ENCODE data around the gene PRDM5.

The PRDM5 gene

GRCh38 chr4:120692964-120693363, 229.6 kb downstream of the PRDM5 start:
- no CpG with 5 or more reads among the region's 2 CpGs for WGBS (ENCODE audit: extremely low coverage, insufficient coverage, insufficient read length)
- Histone ChIP-seq H3K4me3 (ENCODE audit: low read depth, low read length) (no peak overlapping the region), H4K12ac (ENCODE audit: low read depth, low read length) (no peak overlapping the region), H2BK5ac (ENCODE audit: low read depth, low read length, poor library complexity) (no peak overlapping the region), H3K4ac (ENCODE audit: low read depth, low read length) (no peak overlapping the region), H3K27ac (ENCODE audit: low read depth, low read length) (no peak overlapping the region), H3K27me3 (ENCODE audit: insufficient read depth, low read length) (no peaks in the 10 kb centered on the region), H3K79me1 (ENCODE audit: low read length) (no peaks in the 10 kb centered on the region), H3K9ac (ENCODE audit: low read length) (no peak overlapping the region), H3K36me3 (ENCODE audit: control insufficient read depth in 1 of 2, insufficient read depth in 2 of 2, low read length in 2 of 2) (no peaks in the 10 kb centered on the region), H2BK12ac (ENCODE audit: low read length) (no peak overlapping the region), H3K14ac (ENCODE audit: low read length) (no peak overlapping the region), H3K9me3 (ENCODE audit: insufficient read depth, low read depth, low read length) (no peaks in the 10 kb centered on the region), H3K4me2 (ENCODE audit: low read length) (no peak overlapping the region), H2AFZ (ENCODE audit: insufficient read depth, low read length, poor library complexity) (no peak overlapping the region), H2AK5ac (ENCODE audit: low read length) (no peak overlapping the region), H3K79me2 (ENCODE audit: control insufficient read depth, insufficient read depth, low read length, poor library complexity) (no peaks in the 10 kb centered on the region), H3K18ac (ENCODE audit: low read length) (no peak overlapping the region), H2BK120ac (ENCODE audit: insufficient read depth, low read length, poor library complexity) (no peak overlapping the region), H4K8ac (ENCODE audit: low read depth, low read length) (no peak overlapping the region), H4K91ac (ENCODE audit: low read depth, low read length) (no peak overlapping the region), H3K23ac (ENCODE audit: low read length) (no peak overlapping the region), H3K4me1 (ENCODE audit: control insufficient read depth in 1 of 2, insufficient read depth in 2 of 2, low read length in 2 of 2) (no peaks in the 10 kb centered on the region)
- peak; percentile 29 to 69 for DNase-seq

- no peaks in the 10 kb centered on the region for H3K79me1 ChIP-seq (ENCODE audit: low read length)
These were observed 231.0 kb downstream of the PRDM5 start for GRCh38 chr4:120691536-120691935.

GRCh38 chr4:120691106-120691505, 231.4 kb downstream of the PRDM5 start:
- H3K9ac ChIP-seq (ENCODE audit: low read length) = no peak overlapping the region
- H3K4ac ChIP-seq (ENCODE audit: low read depth, low read length) = no peak overlapping the region

More at GRCh38 chr4:120691536-120691935, 231.0 kb downstream of the PRDM5 start:
- Histone ChIP-seq H3K79me2 (ENCODE audit: control insufficient read depth, insufficient read depth, low read length, poor library complexity) (no peaks in the 10 kb centered on the region), H3K23ac (ENCODE audit: low read length) (no peak overlapping the region), H3K27ac (ENCODE audit: low read depth, low read length) (no peak overlapping the region), H3K9ac (ENCODE audit: low read length) (no peak overlapping the region), H4K12ac (ENCODE audit: low read depth, low read length) (no peak overlapping the region), H3K14ac (ENCODE audit: low read length) (no peak overlapping the region), H3K4ac (ENCODE audit: low read depth, low read length) (no peak overlapping the region), H3K27me3 (ENCODE audit: insufficient read depth, low read length) (no peaks in the 10 kb centered on the region), H3K4me3 (ENCODE audit: low read depth, low read length) (no peak overlapping the region), H3K18ac (ENCODE audit: low read length) (no peak overlapping the region), H3K36me3 (ENCODE audit: control insufficient read depth in 1 of 2, insufficient read depth in 2 of 2, low read length in 2 of 2) (no peaks in the 10 kb centered on the region), H3K4me2 (ENCODE audit: low read length) (no peak overlapping the region), H2AFZ (ENCODE audit: insufficient read depth, low read length, poor library complexity) (no peak overlapping the region), H2BK12ac (ENCODE audit: low read length) (no peak overlapping the region), H4K8ac (ENCODE audit: low read depth, low read length) (no peak overlapping the region), H4K91ac (ENCODE audit: low read depth, low read length) (no peak overlapping the region), H2BK5ac (ENCODE audit: low read depth, low read length, poor library complexity) (no peak overlapping the region), H3K9me3 (ENCODE audit: insufficient read depth, low read depth, low read length) (no peaks in the 10 kb centered on the region), H3K4me1 (ENCODE audit: control insufficient read depth in 1 of 2, insufficient read depth in 2 of 2, low read length in 2 of 2) (no peaks in the 10 kb centered on the region), H2BK120ac (ENCODE audit: insufficient read depth, low read length, poor library complexity) (no peak overlapping the region), H2AK5ac (ENCODE audit: low read length) (no peak overlapping the region)
- no peak for DNase-seq

GRCh38 chr4:120688791-120689190, 233.7 kb downstream of the PRDM5 start:
- no CpG with 5 or more reads among the region's 3 CpGs for WGBS (ENCODE audit: extremely low coverage, insufficient coverage, insufficient read length)
- Histone ChIP-seq H2AFZ (ENCODE audit: insufficient read depth, low read length, poor library complexity) (no peak overlapping the region), H2BK120ac (ENCODE audit: insufficient read depth, low read length, poor library complexity) (no peak overlapping the region), H3K79me1 (ENCODE audit: low read length) (no peaks in the 10 kb centered on the region), H3K9ac (ENCODE audit: low read length) (no peak overlapping the region), H3K4me3 (ENCODE audit: low read depth, low read length) (no peak overlapping the region), H3K18ac (ENCODE audit: low read length) (no peak overlapping the region), H4K12ac (ENCODE audit: low read depth, low read length) (no peak overlapping the region), H3K23ac (ENCODE audit: low read length) (no peak overlapping the region), H3K4ac (ENCODE audit: low read depth, low read length) (no peak overlapping the region), H3K27ac (ENCODE audit: low read depth, low read length) (no peak overlapping the region), H4K8ac (ENCODE audit: low read depth, low read length) (no peak overlapping the region), H4K91ac (ENCODE audit: low read depth, low read length) (no peak overlapping the region), H3K4me1 (ENCODE audit: control insufficient read depth in 1 of 2, insufficient read depth in 2 of 2, low read length in 2 of 2) (peaks cover 0 to 2% of the 10 kb centered on the region in 2 experiments), H3K36me3 (ENCODE audit: control insufficient read depth in 1 of 2, insufficient read depth in 2 of 2, low read length in 2 of 2) (no peaks in the 10 kb centered on the region), H3K14ac (ENCODE audit: low read length) (no peak overlapping the region), H3K4me2 (ENCODE audit: low read length) (no peak overlapping the region), H2BK12ac (ENCODE audit: low read length) (no peak overlapping the region), H2AK5ac (ENCODE audit: low read length) (no peak overlapping the region), H2BK5ac (ENCODE audit: low read depth, low read length, poor library complexity) (no peak overlapping the region), H3K79me2 (ENCODE audit: control insufficient read depth, insufficient read depth, low read length, poor library complexity) (no peaks in the 10 kb centered on the region), H3K27me3 (ENCODE audit: insufficient read depth, low read length) (no peaks in the 10 kb centered on the region), H3K9me3 (ENCODE audit: insufficient read depth, low read depth, low read length) (no peaks in the 10 kb centered on the region)
- DNase-seq = no peak

More at GRCh38 chr4:120691106-120691505, 231.4 kb downstream of the PRDM5 start:
- Histone ChIP-seq H3K27me3 (ENCODE audit: insufficient read depth, low read length) (no peaks in the 10 kb centered on the region), H3K9me3 (ENCODE audit: insufficient read depth, low read depth, low read length) (no peaks in the 10 kb centered on the region), H3K23ac (ENCODE audit: low read length) (no peak overlapping the region), H2BK120ac (ENCODE audit: insufficient read depth, low read length, poor library complexity) (no peak overlapping the region), H3K79me1 (ENCODE audit: low read length) (no peaks in the 10 kb centered on the region), H3K14ac (ENCODE audit: low read length) (no peak overlapping the region), H4K91ac (ENCODE audit: low read depth, low read length) (no peak overlapping the region), H4K12ac (ENCODE audit: low read depth, low read length) (no peak overlapping the region), H3K4me3 (ENCODE audit: low read depth, low read length) (no peak overlapping the region), H2BK5ac (ENCODE audit: low read depth, low read length, poor library complexity) (no peak overlapping the region), H3K79me2 (ENCODE audit: control insufficient read depth, insufficient read depth, low read length, poor library complexity) (no peaks in the 10 kb centered on the region), H4K8ac (ENCODE audit: low read depth, low read length) (no peak overlapping the region), H3K36me3 (ENCODE audit: control insufficient read depth in 1 of 2, insufficient read depth in 2 of 2, low read length in 2 of 2) (no peaks in the 10 kb centered on the region), H2AK5ac (ENCODE audit: low read length) (no peak overlapping the region), H3K18ac (ENCODE audit: low read length) (no peak overlapping the region), H2AFZ (ENCODE audit: insufficient read depth, low read length, poor library complexity) (no peak overlapping the region), H2BK12ac (ENCODE audit: low read length) (no peak overlapping the region), H3K4me1 (ENCODE audit: control insufficient read depth in 1 of 2, insufficient read depth in 2 of 2, low read length in 2 of 2) (no peaks in the 10 kb centered on the region), H3K4me2 (ENCODE audit: low read length) (no peak overlapping the region), H3K27ac (ENCODE audit: low read depth, low read length) (no peak overlapping the region)
- DNase-seq = no peak
